NCI-H1105 treated with DMSO at 0.1 percent for 48 hours (cell line): Measurements from ENCODE around the gene NOP14.
"Not testable (repeated sequence)": the region's sequence is repeated elsewhere in the genome, so short reads cannot be mapped to it uniquely, and the experiment has no call there.

Experiments used
- DNase-seq: peaks from one replicate; lab custom pipeline; 2025; lab: John Stamatoyannopoulos, UW

The NOP14 gene

GRCh38 chr4:2942532-2943363 is 20.5 kb downstream of the NOP14 start:
- DNase-seq = no peak

- DNase-seq = no peak
These were observed 21.1 kb downstream of the NOP14 start for GRCh38 chr4:2942037-2942531.

- DNase-seq = no peak
These were observed 21.8 kb downstream of the NOP14 start for GRCh38 chr4:2941138-2942036.

- no peak for DNase-seq
These were observed 22.7 kb downstream of the NOP14 start for GRCh38 chr4:2940267-2941137.

- DNase-seq = no peak
These were observed 23.6 kb downstream of the NOP14 start for GRCh38 chr4:2939383-2940243.

GRCh38 chr4:2938906-2939305 is 24.3 kb downstream of the NOP14 start:
- no peak for DNase-seq

- DNase-seq = not testable (repeated sequence)
These were observed 24.8 kb downstream of the NOP14 start for GRCh38 chr4:2938411-2938810.

GRCh38 chr4:2937986-2938385 is 25.2 kb downstream of the NOP14 start:
- no peak for DNase-seq

- DNase-seq = no peak
These were observed 25.9 kb downstream of the NOP14 start for GRCh38 chr4:2937146-2937857.

GRCh38 chr4:2936773-2937145 is 26.4 kb downstream of the NOP14 start:
- no peak for DNase-seq

- DNase-seq = no peak
These were observed 27.2 kb downstream of the NOP14 start for GRCh38 chr4:2935762-2936743.

GRCh38 chr4:2934813-2935761 is 28.1 kb downstream of the NOP14 start:
- peak; percentile 63 for DNase-seq

GRCh38 chr4:2934077-2934812 is 29.0 kb downstream of the NOP14 start:
- no peak for DNase-seq

- DNase-seq = no peak
These were observed 29.6 kb downstream of the NOP14 start for GRCh38 chr4:2933566-2934076.

GRCh38 chr4:2932951-2933565 is 30.1 kb downstream of the NOP14 start:
- DNase-seq = no peak

- no peak for DNase-seq
These were observed 30.8 kb downstream of the NOP14 start for GRCh38 chr4:2932321-2932950.
